ENCODE data around the gene NPS. TPM values are rescaled to one million over a fixed set of nuclear protein-coding genes. Genes with fewer than 3 reads are reported as not detected.

Gene NPS
- total RNA-seq, 1 donor from 2014 or later = not detected

DNA sequence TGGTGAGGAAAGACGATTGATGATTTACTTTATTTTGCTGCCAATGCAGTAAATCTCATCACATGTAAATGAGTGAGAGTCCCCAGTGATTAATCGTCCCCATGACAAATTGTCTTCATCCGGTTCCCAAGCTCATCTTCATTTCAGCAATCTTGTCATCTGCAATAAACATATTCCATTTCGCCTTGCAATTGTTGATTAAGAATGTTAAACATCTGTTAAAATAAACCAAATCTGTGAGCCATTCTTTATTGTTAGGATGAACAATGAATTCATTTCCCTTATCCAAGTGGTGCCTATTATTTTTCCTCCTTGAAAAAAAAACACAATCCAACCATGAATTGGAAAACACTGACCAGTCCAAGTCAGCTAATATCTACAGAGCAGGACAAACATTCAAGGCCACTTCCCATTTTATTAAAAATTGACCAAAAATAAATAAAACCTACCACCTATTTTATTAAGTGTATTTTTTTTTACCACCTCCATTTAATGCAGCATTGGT lies 36.5 kb downstream of the NPS start:
- TF ChIP-seq CTCF (IDR thresholded peaks at IDR 0.05; ENCODE audit: unreplicated experiment) = no peak
- H3K4me1 Mint-ChIP-seq = no peaks in the 10 kb centered on the region
- H3K36me3 Mint-ChIP-seq = no peaks in the 10 kb centered on the region
- peaks cover 43% of the 10 kb centered on the region for H3K27me3 Mint-ChIP-seq (ENCODE audit: low read depth)
- no peak overlapping the region for H3K4me3 Mint-ChIP-seq
- H3K9me3 Mint-ChIP-seq = peaks cover 11% of the 10 kb centered on the region
- H3K27ac Mint-ChIP-seq = no peak overlapping the region
- DNase-seq (ENCODE audit: low spot score in 2 of 2, unreplicated experiment in 2 of 2) = no peak

DNA sequence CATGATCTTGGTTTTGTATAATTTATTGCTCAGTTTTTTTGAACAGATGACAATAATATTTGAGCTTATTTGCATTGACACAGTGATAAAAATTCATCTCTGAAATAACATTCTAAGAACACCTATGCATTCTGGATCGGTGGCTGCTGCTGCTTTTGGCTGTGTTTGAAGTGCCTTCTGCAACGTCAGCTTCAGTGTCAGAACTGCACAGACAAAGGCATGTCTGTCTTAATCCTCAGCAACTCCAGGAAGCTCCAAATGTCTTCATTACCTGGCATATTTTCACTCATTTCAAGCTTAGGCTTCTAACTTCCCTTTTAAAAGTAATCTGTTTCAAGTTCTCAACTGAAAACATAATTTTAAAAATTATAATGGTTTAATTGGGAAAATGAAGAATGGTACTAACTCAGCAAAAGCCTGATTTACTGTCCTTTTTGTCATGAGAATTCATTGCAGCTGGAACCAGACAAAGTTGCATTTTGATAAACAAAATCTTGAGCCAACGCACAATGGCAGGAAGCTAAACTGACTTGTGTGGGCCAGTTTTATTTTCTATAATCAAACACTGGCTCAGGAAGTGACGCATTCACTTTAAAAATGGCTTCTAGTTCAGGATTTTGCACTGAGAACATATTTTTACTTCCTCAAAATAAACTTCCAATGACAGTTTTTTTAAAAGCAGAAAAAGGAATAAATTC lies 38.7 kb downstream of the NPS start:
- H3K4me1 Mint-ChIP-seq = no peaks in the 10 kb centered on the region
- TF ChIP-seq CTCF (IDR thresholded peaks at IDR 0.05; ENCODE audit: unreplicated experiment) = no peak
- no peak overlapping the region for H3K4me3 Mint-ChIP-seq
- H3K27ac Mint-ChIP-seq = no peak overlapping the region
- no peaks in the 10 kb centered on the region for H3K36me3 Mint-ChIP-seq
- DNase-seq (ENCODE audit: low spot score in 2 of 2, unreplicated experiment in 2 of 2) = no peak
- H3K27me3 Mint-ChIP-seq (ENCODE audit: low read depth) = peaks cover 49% of the 10 kb centered on the region
- H3K9me3 Mint-ChIP-seq = peaks cover 11% of the 10 kb centered on the region

DNA sequence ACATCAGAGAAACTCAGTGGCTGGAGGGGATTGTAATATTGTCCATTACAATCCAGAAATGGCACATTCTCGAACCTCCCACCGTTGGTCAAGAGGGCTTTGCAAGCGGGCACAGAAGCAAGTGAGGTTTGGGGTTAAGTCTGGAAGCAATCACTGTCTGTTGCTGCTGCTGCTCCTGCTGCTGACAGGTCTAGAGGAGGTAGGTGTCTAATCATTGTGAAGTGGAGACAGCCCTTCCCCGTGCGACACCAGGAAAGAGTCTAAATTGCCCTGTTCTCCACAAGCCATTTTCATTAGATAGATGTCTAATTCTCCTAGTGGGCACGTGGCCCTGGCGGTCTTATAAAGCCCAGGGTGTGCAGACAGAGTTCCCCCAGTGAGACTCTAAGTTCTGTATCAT lies 43.5 kb downstream of the NPS start:
- H3K4me3 Mint-ChIP-seq = no peak overlapping the region
- H3K4me1 Mint-ChIP-seq = no peaks in the 10 kb centered on the region
- peaks cover 40% of the 10 kb centered on the region for H3K27me3 Mint-ChIP-seq (ENCODE audit: low read depth)
- DNase-seq (ENCODE audit: low spot score in 2 of 2, unreplicated experiment in 2 of 2) = no peak
- H3K27ac Mint-ChIP-seq = no peak overlapping the region
- no peaks in the 10 kb centered on the region for H3K9me3 Mint-ChIP-seq
- H3K36me3 Mint-ChIP-seq = no peaks in the 10 kb centered on the region
- no peak for TF ChIP-seq CTCF (IDR thresholded peaks at IDR 0.05; ENCODE audit: unreplicated experiment)

DNA sequence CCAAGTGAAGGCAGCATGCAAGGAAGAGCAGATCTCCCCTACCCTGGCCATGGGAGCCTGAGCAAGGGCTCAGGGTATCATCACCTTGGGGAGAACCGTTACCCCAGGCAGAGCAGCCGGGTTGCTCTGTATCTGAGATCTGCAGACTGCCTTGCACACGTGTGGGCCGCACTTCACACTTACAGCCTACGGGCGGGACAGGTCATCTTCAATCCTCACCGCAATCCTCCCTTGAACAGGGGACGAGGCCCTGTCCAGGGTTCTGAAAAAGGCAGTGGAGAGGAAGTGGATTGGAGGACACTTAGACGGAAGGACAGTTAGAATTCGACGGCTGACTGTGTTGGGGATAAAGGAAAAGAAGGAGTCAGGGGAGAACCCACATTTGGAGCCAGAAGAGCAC lies 51.4 kb downstream of the NPS start:
- DNase-seq (ENCODE audit: low spot score in 2 of 2, unreplicated experiment in 2 of 2) = no peak
- Mint-ChIP-seq H3K9me3 (no peaks in the 10 kb centered on the region), H3K27ac (no peak overlapping the region), H3K4me3 (no peak overlapping the region), H3K27me3 (ENCODE audit: low read depth) (peaks cover 17% of the 10 kb centered on the region), H3K4me1 (no peaks in the 10 kb centered on the region), H3K36me3 (no peaks in the 10 kb centered on the region)
- TF ChIP-seq CTCF (IDR thresholded peaks at IDR 0.05; ENCODE audit: unreplicated experiment) = no peak

Other genes starting within 250 kb of the NPS start
- gene FOXI2, start 187.9 kb downstream of the NPS start, total RNA-seq = not detected in 3 replicates